Muscle layer of colon (tissue), 2 donors: ENCODE data around the gene RAB18.

Experiments used
- H3K27ac ChIP-seq: one replicate; pipeline ENCODE4 v1.7.0; 2013; ENCODE audit warnings: low read depth, mild to moderate bottlenecking, low read length, moderate library complexity
- H3K27me3 ChIP-seq, 2 donors: one replicate each; pipeline ENCODE4 v1.7.0; 2013; ENCODE audit warnings: low read length in 2 of 2, mild to moderate bottlenecking in 2 of 2; ENCODE audit not compliant: insufficient read depth in 2 of 2, control insufficient read depth in 1 of 2
- H3K36me3 ChIP-seq: one replicate; pipeline ENCODE4 v1.7.0; 2013; ENCODE audit warnings: mild to moderate bottlenecking, low read length; ENCODE audit not compliant: insufficient read depth
- H3K4me1 ChIP-seq: one replicate; pipeline ENCODE4 v1.7.0; 2013; ENCODE audit warnings: mild to moderate bottlenecking, low read length; ENCODE audit not compliant: insufficient read depth
- H3K4me3 ChIP-seq, 2 donors: one replicate each; pipeline ENCODE4 v1.7.0; 2013; ENCODE audit warnings: low read length in 2 of 2, low read depth in 1 of 2, mild to moderate bottlenecking in 1 of 2, moderate library complexity in 1 of 2
- H3K9ac ChIP-seq: one replicate; pipeline ENCODE4 v1.7.0; 2013; ENCODE audit warnings: low read length
- H3K9me3 ChIP-seq: one replicate; pipeline ENCODE4 v1.7.0; 2013; ENCODE audit warnings: mild to moderate bottlenecking, low read length
- donor health status: abdominal sarcoma.
- donor health status: Adenocarcinoma of cecum.

RAB18 gene

DNA sequence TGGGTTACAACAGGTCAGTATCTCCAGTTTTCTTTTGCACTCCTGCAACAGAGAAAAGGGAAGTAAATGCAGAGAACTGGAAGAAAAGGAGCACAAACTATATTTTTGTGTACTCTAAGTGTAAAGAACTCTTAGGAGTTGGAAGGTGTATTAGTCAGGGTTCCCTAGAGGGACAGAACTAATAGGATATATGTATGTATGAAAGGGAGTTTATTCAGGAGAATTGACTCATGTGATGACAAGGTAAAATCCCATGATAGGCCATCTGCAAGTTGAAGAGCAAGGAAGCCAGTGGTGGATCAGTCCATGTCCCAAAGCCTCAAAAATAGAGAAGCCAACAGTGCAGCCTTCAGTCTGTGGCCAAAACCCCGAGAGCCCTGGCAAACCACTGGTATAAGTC lies 22.6 kb upstream of the RAB18 start:
- no peak overlapping the region for H3K4me3 ChIP-seq
- H3K9ac ChIP-seq = no peak overlapping the region
- no peaks in the 10 kb centered on the region for H3K27me3 ChIP-seq
- no peak overlapping the region for H3K27ac ChIP-seq
- H3K9me3 ChIP-seq = no peaks in the 10 kb centered on the region
- peaks cover 14% of the 10 kb centered on the region for H3K4me1 ChIP-seq
- no peaks in the 10 kb centered on the region for H3K36me3 ChIP-seq

DNA sequence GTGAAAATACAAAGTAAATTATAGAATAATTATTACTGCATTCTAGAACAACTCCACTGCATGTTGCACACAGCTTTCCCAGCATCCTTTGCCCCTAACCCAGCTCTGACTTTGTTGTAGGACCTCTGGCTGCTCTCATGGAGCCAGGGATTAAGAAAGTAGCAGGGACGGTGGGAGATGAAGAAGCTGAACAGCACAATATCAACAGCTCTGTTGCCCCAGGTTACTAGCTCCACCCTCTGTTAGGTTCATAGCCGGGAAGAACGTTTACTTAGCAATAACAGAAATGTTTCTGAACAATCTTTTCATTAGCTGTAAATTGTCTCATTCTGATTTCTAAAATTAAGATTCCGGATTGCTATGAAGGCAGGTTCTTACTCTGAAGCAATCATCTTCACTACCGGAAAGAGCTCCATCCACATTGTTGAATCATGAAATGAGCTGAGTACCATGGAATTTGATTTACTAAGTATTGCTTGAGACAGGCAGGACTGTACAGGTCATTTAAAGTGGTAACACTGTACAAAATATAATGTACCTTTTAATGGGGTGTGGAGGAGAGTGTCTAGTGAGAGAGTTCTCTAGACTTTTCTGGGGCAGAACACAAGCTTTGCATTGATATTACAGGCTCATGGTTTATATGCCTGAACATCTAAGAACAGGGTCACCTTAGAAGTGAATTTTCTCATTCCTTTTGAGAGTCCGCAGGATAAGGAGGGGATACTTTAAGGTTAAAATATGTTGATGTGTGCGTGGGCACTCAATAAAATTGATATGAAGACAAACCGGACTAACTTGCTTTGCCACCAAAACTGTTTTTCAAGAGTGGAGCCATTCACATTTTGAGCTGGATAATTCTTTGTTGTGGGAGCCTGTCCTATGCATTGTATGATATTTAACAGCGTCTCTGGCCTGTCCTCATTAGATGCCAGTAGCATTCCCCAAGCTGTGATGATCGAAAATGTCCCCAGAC lies 20.8 kb upstream of the RAB18 start:
- no peaks in the 10 kb centered on the region for H3K36me3 ChIP-seq
- H3K4me1 ChIP-seq = peaks cover 14% of the 10 kb centered on the region
- H3K9ac ChIP-seq = no peak overlapping the region
- no peaks in the 10 kb centered on the region for H3K9me3 ChIP-seq
- H3K27me3 ChIP-seq = no peaks in the 10 kb centered on the region
- H3K27ac ChIP-seq = peak overlapping the region; percentile 7
- peak overlapping the region in 1 of 2 donors; percentile 6 for H3K4me3 ChIP-seq

DNA sequence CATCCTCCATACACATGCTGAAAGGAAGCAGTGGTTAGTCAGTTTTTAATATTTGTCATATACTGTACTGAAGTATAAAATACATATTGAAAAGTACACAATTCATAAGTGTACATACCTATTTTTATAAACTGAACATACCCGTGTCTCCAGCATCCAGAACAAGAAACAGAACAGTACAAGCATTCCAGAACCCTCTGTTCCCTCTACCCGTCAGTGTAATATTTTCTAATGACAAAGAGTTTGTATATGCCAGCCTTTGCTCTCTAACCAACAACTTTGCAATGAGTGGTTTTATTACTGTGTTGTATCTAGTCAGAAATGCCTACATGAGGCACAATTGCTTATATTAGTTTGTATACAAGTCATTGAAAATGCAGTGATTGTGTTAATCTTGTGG lies 18.7 kb upstream of the RAB18 start:
- Histone ChIP-seq H3K4me1 (peaks cover 14% of the 10 kb centered on the region), H3K27me3 (no peaks in the 10 kb centered on the region), H3K36me3 (no peaks in the 10 kb centered on the region), H3K27ac (peak overlapping the region; percentile 66), H3K9me3 (no peaks in the 10 kb centered on the region), H3K4me3 (no peak overlapping the region), H3K9ac (no peak overlapping the region)

DNA sequence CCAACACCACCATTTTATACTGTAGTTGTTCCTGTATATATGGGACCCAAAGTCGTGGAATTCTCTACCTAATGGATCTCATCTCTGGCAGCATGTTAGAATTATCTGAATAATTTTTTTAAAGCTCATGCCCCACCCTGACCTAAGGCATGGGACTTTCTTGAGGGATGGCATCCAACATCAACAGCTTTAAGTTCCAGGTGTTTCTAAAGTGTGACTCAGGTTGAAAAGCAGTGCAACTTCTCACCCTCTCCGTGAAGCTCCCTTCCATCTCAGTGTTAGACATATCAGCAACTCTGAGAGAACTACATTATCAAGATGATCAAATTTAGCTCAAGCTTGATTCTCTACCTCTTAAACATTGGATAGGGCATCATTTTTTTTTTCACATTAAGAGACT lies 18.1 kb upstream of the RAB18 start:
- Histone ChIP-seq H3K4me3 (no peak overlapping the region), H3K9ac (no peak overlapping the region), H3K36me3 (no peaks in the 10 kb centered on the region), H3K27me3 (no peaks in the 10 kb centered on the region), H3K27ac (no peak overlapping the region), H3K9me3 (no peaks in the 10 kb centered on the region), H3K4me1 (peaks cover 14% of the 10 kb centered on the region)

DNA sequence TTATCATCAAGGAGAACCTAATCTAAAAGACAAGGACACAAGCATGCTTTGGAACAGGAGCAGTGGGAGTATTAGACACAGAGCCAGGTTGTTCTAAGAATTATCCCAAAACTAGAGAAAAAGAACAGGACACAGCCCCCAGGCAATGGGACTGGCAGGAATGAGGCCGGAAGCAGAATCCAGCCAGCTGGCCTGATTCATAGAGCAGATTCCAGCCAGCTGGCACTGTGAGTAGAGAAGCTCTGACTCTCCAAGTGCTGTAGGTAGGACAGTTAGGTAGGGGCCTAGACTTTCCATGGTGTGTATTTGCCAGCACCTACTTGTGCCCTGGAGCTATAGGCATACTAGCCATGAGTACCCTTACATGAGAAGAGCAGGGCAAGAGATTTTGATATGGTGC lies 13.3 kb upstream of the RAB18 start:
- no peaks in the 10 kb centered on the region for H3K36me3 ChIP-seq
- no peaks in the 10 kb centered on the region for H3K9me3 ChIP-seq
- no peaks in the 10 kb centered on the region for H3K27me3 ChIP-seq
- H3K4me1 ChIP-seq = no peaks in the 10 kb centered on the region
- no peak overlapping the region for H3K9ac ChIP-seq
- no peak overlapping the region for H3K27ac ChIP-seq
- no peak overlapping the region for H3K4me3 ChIP-seq

DNA sequence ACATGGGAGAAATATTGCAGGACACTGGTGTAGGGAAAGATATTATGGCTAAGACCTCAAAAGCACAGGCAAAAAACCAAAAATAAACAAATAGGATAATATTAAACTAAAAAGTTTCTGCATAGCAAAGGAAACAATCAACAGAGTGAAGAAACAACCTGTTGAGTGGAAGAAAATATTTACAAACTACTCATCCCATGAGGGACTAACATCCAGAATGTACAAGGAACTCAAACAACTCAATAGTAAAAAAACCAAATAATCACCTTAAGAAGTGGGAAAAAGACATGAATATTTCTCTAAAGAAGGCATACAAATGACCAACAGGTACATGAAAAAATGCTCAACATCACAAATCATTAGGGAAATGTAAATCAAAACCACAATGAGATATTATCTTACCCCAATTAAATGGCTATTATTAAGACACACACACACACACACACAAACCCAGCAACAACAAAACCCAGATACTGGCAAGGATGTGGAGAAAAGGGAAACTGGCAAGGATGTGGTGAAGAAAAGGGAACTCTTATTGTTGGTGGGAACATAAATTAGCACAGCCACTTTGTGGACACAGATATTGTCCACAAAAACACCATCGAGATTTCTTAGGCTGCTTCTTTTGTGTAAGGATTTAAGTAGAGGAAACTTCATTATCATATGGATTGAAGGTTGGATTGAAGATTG lies 9.8 kb upstream of the RAB18 start:
- no peaks in the 10 kb centered on the region for H3K4me1 ChIP-seq
- no peaks in the 10 kb centered on the region for H3K9me3 ChIP-seq
- H3K4me3 ChIP-seq = no peak overlapping the region
- no peak overlapping the region for H3K9ac ChIP-seq
- no peak overlapping the region for H3K27ac ChIP-seq
- H3K36me3 ChIP-seq = no peaks in the 10 kb centered on the region
- no peaks in the 10 kb centered on the region for H3K27me3 ChIP-seq

DNA sequence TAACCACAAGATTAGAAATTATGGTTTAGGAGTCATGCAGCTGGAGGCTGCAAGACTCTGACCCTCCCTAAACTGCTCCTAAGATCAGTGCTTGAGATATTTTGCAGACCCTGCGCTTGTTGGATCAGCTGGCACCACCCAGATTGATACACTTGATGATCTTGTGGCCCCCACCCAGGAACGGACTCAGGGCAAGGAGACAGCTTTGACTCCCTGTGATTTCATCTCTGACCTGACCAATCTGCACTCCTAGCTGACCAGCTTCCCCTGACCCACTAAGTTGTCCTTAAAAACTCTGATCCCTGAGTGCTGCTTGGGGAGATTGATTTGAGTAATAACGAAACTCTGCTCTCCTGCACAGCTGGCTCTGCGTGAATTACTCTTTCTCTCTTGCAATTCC lies 8.0 kb upstream of the RAB18 start:
- H3K36me3 ChIP-seq = no peaks in the 10 kb centered on the region
- H3K27me3 ChIP-seq = no peaks in the 10 kb centered on the region
- H3K9ac ChIP-seq = no peak overlapping the region
- no peak overlapping the region for H3K27ac ChIP-seq
- no peak overlapping the region for H3K4me3 ChIP-seq
- no peaks in the 10 kb centered on the region for H3K9me3 ChIP-seq
- H3K4me1 ChIP-seq = no peaks in the 10 kb centered on the region

DNA sequence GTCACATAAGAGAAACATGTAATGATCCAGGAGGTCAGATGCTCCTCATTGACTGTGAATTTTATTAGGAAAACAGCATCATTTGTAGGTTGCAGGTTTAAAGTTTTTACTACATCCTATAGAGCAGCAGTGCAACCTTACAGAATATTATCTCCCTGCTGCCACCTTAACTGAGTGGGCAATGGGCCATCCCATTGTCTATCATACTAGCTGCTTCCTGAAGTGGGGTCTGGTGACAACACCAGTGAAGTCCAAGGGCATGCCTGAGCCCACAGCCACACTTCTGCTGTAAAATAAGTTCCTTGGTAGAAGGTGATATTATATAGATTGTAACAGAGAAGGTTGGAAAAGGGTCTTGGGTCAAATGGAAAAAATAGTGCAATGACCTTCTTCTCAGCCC lies 4.0 kb upstream of the RAB18 start:
- Histone ChIP-seq H3K27ac (no peak overlapping the region), H3K9me3 (no peaks in the 10 kb centered on the region), H3K27me3 (no peaks in the 10 kb centered on the region), H3K36me3 (no peaks in the 10 kb centered on the region), H3K4me3 (no peak overlapping the region), H3K4me1 (peaks cover 6% of the 10 kb centered on the region), H3K9ac (no peak overlapping the region)

DNA sequence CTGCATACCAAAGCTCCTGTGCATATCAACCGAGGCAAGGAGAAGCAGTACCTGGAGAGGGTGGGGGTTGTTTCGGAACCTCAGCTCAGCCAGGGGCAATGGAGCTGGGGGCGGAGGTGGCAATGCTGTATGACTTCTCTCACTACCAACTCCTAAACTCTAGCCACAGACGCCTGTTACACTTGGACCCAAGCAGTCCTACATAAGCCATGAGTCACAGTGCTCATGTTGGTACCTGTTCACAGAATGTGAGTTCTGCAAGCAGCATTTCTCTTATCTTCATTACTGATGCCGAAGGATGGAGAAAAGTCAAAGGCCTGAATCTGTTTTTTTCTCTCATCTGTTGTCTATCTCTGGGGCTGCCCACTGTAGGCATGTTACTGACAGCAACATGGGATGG lies 3.2 kb upstream of the RAB18 start:
- H3K27ac ChIP-seq = no peak overlapping the region
- H3K27me3 ChIP-seq = no peaks in the 10 kb centered on the region
- H3K36me3 ChIP-seq = peaks cover under 1% of the 10 kb centered on the region
- peaks cover 9% of the 10 kb centered on the region for H3K4me1 ChIP-seq
- H3K9ac ChIP-seq = no peak overlapping the region
- no peak overlapping the region for H3K4me3 ChIP-seq
- no peaks in the 10 kb centered on the region for H3K9me3 ChIP-seq

DNA sequence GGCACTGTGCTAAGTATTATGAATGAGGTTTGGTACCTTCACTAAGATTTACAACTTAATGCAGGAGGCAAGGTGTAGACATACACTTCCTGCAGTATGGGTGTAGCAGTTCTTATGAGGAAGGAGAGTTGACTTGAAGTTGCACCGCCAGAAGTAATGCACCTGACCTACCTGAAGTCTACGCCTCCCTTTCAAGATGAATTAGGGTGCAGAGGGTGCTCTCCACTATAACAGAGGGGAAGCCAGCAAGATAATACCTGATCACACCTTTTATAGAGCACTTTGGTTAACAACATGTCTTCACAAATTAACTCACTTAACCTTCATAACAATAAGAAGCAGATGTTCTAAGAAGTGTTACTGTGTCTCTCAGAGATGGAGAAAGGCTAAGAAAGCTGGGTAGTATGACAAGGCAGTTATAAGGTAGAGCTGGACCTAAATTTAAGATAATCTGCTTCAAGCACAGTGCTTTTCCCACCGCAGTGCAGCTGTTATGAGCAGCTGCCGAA lies 552 bp upstream of the RAB18 start:
- Histone ChIP-seq H3K27me3 (no peaks in the 10 kb centered on the region), H3K4me1 (peaks cover 26% of the 10 kb centered on the region), H3K4me3 (peak overlapping the region; percentile 74 to 93), H3K36me3 (peaks cover 10% of the 10 kb centered on the region), H3K9me3 (no peaks in the 10 kb centered on the region), H3K9ac (peak overlapping the region; percentile 60), H3K27ac (peak overlapping the region; percentile 97)

DNA sequence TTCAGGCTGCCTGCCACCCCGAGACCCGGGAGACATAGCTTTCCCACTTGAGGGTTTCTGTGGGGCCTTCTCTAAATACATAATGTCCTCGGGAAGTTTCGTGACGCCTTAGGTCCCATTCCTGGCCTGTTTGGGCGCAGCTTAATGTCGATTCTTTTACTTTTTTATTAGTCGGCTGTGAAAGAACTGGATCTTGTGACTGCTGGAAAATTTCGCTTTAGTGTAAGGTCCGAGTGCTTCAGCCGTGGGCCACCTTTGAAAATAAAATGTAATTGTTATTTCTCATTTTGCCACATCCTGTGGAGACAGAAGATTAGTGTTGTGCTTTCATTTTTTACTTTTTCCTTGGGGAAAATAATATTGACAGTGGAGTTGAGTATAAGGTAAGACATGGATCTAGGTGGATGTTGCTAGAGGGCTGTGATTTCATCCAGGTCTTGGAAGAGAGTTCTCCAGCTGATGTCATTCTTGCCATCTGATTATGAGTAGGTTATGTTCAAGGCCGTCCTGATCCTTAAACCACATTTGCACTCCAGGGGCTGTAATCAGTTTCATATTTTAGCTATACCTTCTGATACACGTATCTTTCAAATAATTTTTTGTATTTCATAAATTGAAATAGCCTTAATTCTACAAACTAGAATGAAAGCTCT lies 830 bp downstream of the RAB18 start:
- Histone ChIP-seq H3K4me1 (peaks cover 26% of the 10 kb centered on the region), H3K36me3 (peaks cover 14% of the 10 kb centered on the region)

More for the DNA sequence above, 830 bp downstream of the RAB18 start:
- Histone ChIP-seq H3K9ac (peak overlapping the region; percentile 79), H3K9me3 (no peaks in the 10 kb centered on the region), H3K27ac (peak overlapping the region; percentile 97), H3K4me3 (peak overlapping the region; percentile 74 to 93), H3K27me3 (no peaks in the 10 kb centered on the region)
